Measurements from ENCODE around the gene IZUMO1. TPM values are rescaled to one million over a fixed set of nuclear protein-coding genes. Genes with fewer than 3 reads are reported as not detected.

IZUMO1 gene
- total and polyA plus RNA-seq, 2 of the 8 experiments (the other 6 are each of a cell fraction or from before 2014, with no cell fraction given): 0.33 to 1.8 TPM

GRCh38 chr19:48720613-48721296 lies 26.0 kb downstream of the IZUMO1 start (continued):
- TF ChIP-seq RBBP5 (IDR thresholded peaks at IDR 0.05; ENCODE audit: borderline replicate concordance, low read depth, low read length) (no peak), E2F6 (IDR thresholded peaks at IDR 0.05) (no peak), NRF1 (IDR thresholded peaks at IDR 0.05; ENCODE audit: low read depth, low read length) (peak; percentile 44; the same call in 1 of the 2 replicates), RFX5 (IDR thresholded peaks at IDR 0.05; ENCODE audit: borderline replicate concordance, low read depth, low read length) (no peak), JUND (IDR thresholded peaks at IDR 0.05; ENCODE audit: low read length) (no peak), NANOG (IDR thresholded peaks at IDR 0.05; ENCODE audit: insufficient read depth, low read depth, low read length, poor library complexity, severe bottlenecking) (no peak), HDAC6 (IDR thresholded peaks at IDR 0.05; ENCODE audit: low read depth, low read length) (no peak), ZNF274 (IDR thresholded peaks at IDR 0.05; ENCODE audit: borderline replicate concordance, extremely low read depth, low read length) (no peak), EGR1 (IDR thresholded peaks at IDR 0.05; ENCODE audit: borderline replicate concordance, low read depth, low read length) (no peak), KDM4A (IDR thresholded peaks at IDR 0.05; ENCODE audit: low read depth, low read length, severe bottlenecking) (peak; percentile 49)
